Uterus (tissue), 4 donors: ENCODE data around the gene FNIP2. TPM values are rescaled to one million over a fixed set of nuclear protein-coding genes. Genes with fewer than 3 reads are reported as not detected.

Experiments
- DNase-seq, 2 donors: peaks; one replicate each; pipeline ENCODE4 v3.0.0-alpha.2; 2019 to 2020
- H3K27ac ChIP-seq, 2 donors: fragments of 200-600 bp; sonication (generic); 1 replicate in 1 of 2; 2 replicates in 1 of 2; pipeline ENCODE4 v1.5.1; 2016 to 2018
- H3K27me3 ChIP-seq, 2 donors: fragments of 200-600 bp; sonication (generic); one replicate each; pipeline ENCODE4 v1.5.1; 2018 to 2019; ENCODE audit warnings: control low read depth in 1 of 2
- H3K36me3 ChIP-seq, 2 donors: fragments of 200-600 bp; sonication (generic); one replicate each; pipeline ENCODE4 v1.5.1; 2019; ENCODE audit warnings: control low read depth in 1 of 2
- H3K4me1 ChIP-seq, 2 donors: fragments of 200-600 bp; sonication (generic); one replicate each; pipeline ENCODE4 v1.5.1; 2018 to 2019; ENCODE audit warnings: control low read depth in 1 of 2
- H3K4me3 ChIP-seq, 2 donors: fragments of 200-600 bp; sonication (generic); 1 replicate in 1 of 2; 2 replicates in 1 of 2; pipeline ENCODE4 v1.5.1; 2018 to 2019; ENCODE audit warnings: mild to moderate bottlenecking in 1 of 2
- H3K9me3 ChIP-seq, 2 donors: fragments of 200-600 bp; sonication (generic); one replicate each; pipeline ENCODE4 v1.5.1; 2019; ENCODE audit warnings: control low read depth in 1 of 2
- CTCF ChIP-seq, 4 experiments: fragments of 200-600 bp in 2 of 4; fragments of 450-650 bp in 2 of 4; sonication (generic) in 2 of 4; IDR thresholded peaks; one replicate each; pipeline ENCODE4 v1.5.1; 2016 to 2019; ENCODE audit warnings: antibody characterized with exemption in 4 of 4, mild to moderate bottlenecking in 2 of 4, moderate library complexity in 1 of 4
- POLR2A ChIP-seq, 2 donors: fragments of 450-650 bp; IDR thresholded peaks; one replicate each; pipeline ENCODE4 v1.6.1; 2016; ENCODE audit warnings: antibody characterized with exemption in 2 of 2, mild to moderate bottlenecking in 1 of 2, moderate library complexity in 1 of 2
- intact Hi-C: fragments of 100-400 bp; cut with DNase I; formaldehyde crosslinking; loops from one replicate; pipeline ENCODE4 v1.15.1; 2023; ENCODE audit warnings: low total_unique reads
- total RNA-seq, 4 donors: library from RNA; depleted of rRNA in 3 of 4; stranded (reverse); fragments of >200 nt in 3 of 4; gene quantifications; one replicate each; pipeline versions ENCODE4 v1.1.0 to v1.2.4, GENCODE V29; 2014 to 2023
- donor health status: DM: yes; HTN: yes; CAD: no.

FNIP2 gene
- total RNA-seq, 4 donors from 2014 or later, result 8.5 to 61.9 (median 29.6) TPM

- Histone ChIP-seq H3K36me3 (no peaks in the 10 kb centered on the region), H3K27ac (no peak overlapping the region), H3K4me1 (no peaks in the 10 kb centered on the region), H3K9me3 (no peaks in the 10 kb centered on the region), H3K27me3 (no peaks in the 10 kb centered on the region), H3K4me3 (no peak overlapping the region)
- intact Hi-C loops, result no loop called here
- DNase-seq, result no peak
- TF ChIP-seq CTCF (IDR thresholded peaks at IDR 0.05), result no peak
- TF ChIP-seq POLR2A (IDR thresholded peaks at IDR 0.05), result no peak
Observed at GRCh38 chr4:158857951-158858350, 89.1 kb downstream of the FNIP2 start.

GRCh38 chr4:158858410-158859199 lies 89.8 kb downstream of the FNIP2 start:
- intact Hi-C loops, result no loop called here
- Histone ChIP-seq H3K27me3 (no peaks in the 10 kb centered on the region), H3K36me3 (no peaks in the 10 kb centered on the region), H3K4me1 (no peaks in the 10 kb centered on the region), H3K4me3 (no peak overlapping the region), H3K27ac (no peak overlapping the region), H3K9me3 (no peaks in the 10 kb centered on the region)
- TF ChIP-seq POLR2A (IDR thresholded peaks at IDR 0.05) (no peak), CTCF (IDR thresholded peaks at IDR 0.05) (no peak)
- DNase-seq, result no peak

GRCh38 chr4:158859661-158860060 lies 90.8 kb downstream of the FNIP2 start:
- H3K9me3 ChIP-seq, result no peaks in the 10 kb centered on the region
- no peaks in the 10 kb centered on the region for H3K36me3 ChIP-seq
- no peak for DNase-seq
- TF ChIP-seq CTCF (IDR thresholded peaks at IDR 0.05) (no peak), POLR2A (IDR thresholded peaks at IDR 0.05) (no peak)
- intact Hi-C loops, result no loop called here
- no peak overlapping the region for H3K4me3 ChIP-seq
- no peaks in the 10 kb centered on the region for H3K27me3 ChIP-seq
- H3K4me1 ChIP-seq, result no peaks in the 10 kb centered on the region
- H3K27ac ChIP-seq, result no peak overlapping the region

- intact Hi-C loops, result no loop called here
- Histone ChIP-seq H3K4me3 (no peak overlapping the region), H3K27ac (no peak overlapping the region), H3K36me3 (no peaks in the 10 kb centered on the region), H3K9me3 (no peaks in the 10 kb centered on the region), H3K4me1 (no peaks in the 10 kb centered on the region), H3K27me3 (no peaks in the 10 kb centered on the region)
- no peak for TF ChIP-seq CTCF (IDR thresholded peaks at IDR 0.05)
- no peak for TF ChIP-seq POLR2A (IDR thresholded peaks at IDR 0.05)
- no peak for DNase-seq
Observed at GRCh38 chr4:158860856-158861255, 92.0 kb downstream of the FNIP2 start.

GRCh38 chr4:158861281-158861680 lies 92.5 kb downstream of the FNIP2 start:
- H3K4me3 ChIP-seq, result no peak overlapping the region
- no peak overlapping the region for H3K27ac ChIP-seq
- DNase-seq, result no peak
- H3K9me3 ChIP-seq, result no peaks in the 10 kb centered on the region
- H3K36me3 ChIP-seq, result no peaks in the 10 kb centered on the region
- no peaks in the 10 kb centered on the region for H3K4me1 ChIP-seq
- intact Hi-C loops, result no loop called here
- no peak for TF ChIP-seq CTCF (IDR thresholded peaks at IDR 0.05)
- no peak for TF ChIP-seq POLR2A (IDR thresholded peaks at IDR 0.05)
- H3K27me3 ChIP-seq, result no peaks in the 10 kb centered on the region
